Activated CD4-positive, alpha-beta T cell treated with anti-CD3 and anti-CD28 coated beads, Interleukin-2, amount 50 U/mL, for 48 hours (primary cell): ENCODE results near the gene PIBF1.
"Not testable (repeated sequence)": the region's sequence is repeated elsewhere in the genome, so short reads cannot be mapped to it uniquely, and the experiment has no call there.

Source experiments
- DNase-seq, 2 experiments: peaks; one replicate each; pipeline ENCODE4 v3.0.0-alpha.2; 2020

The PIBF1 gene

DNA sequence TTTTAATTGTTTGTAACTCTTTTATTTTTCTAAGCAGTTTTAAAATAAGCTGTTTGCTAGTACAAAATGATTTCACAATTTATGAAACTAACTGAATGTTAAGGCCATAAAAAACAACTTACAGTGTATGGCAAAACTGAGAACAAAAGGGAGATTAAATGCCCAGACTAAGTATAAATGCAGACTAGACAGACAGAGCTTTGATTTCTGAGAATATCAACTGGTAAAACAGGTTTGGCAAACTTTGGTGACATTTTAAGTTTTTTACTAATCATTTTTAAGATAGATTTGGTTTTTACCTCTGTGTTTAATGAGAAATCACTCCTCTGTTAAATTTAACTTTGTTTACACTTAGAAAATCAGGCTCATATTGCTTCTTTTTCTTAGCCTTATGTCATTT lies 149.4 kb downstream of the PIBF1 start:
- DNase-seq, result no peak

DNA sequence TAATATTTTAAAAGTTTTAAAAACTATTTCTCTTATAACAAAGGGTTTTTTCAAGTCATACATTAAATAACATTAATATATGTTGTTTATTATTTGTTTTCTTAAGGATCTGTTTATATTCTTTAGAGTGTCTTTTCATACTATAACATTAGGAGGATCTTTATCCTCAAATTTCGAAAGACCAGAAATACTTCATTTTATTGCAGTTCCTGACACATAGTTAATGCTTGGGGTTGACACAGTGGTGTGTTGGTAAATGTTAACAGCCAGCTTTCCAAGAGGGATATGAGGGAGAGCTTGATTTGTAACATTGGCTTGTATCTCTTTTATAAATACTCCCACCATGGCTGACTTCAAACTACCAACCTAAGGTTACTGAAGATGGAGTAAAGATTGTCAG lies 150.3 kb downstream of the PIBF1 start:
- DNase-seq, result no peak

DNA sequence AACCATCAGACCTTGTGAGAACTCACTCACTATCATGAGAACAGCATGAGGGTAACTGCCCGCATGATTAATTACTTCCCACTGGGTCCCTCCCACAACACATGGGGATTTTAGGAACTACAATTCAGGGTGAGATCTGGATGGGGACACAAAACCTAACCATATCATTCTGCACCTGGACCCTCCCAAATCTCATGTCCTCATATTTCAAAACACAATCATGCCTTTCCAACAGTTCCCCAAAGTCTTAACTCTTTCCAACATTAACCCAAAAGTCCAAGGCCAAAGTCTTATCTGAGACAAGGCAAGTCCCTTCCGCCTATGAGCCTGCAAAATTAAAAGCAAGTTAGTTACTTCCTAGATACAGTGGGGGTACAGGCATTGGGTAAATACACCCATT lies 164.3 kb downstream of the PIBF1 start:
- not testable (repeated sequence) for DNase-seq

DNA sequence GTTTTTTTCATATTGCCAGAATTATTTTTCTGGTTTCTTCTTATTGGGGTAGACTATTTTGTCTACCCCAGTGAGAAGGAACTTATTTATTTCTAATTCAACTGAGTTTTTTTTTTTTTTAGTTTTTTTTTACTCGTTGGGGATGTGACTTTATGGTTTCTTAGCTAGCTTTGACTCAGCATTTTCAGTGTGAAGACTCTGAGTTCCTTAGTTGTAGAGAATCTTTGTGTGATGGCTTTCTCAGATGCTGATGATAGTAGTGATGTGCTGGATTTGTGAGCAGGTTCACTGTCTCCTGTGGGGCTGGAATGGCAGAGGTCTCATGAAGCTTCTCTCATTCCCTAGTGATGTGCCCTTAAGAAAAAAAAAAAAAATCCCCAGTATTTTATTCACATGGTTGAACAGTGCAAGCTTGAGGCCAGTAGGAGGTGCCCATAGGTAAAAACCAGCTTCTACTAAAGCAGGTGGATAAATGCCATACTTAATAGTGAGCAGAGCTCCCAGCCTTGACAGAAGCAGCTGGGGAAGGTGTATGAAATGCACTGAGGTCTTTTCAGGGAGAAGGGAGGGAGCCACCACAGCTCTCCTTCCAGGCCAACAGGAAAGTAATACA lies 170.7 kb downstream of the PIBF1 start:
- no peak for DNase-seq

DNA sequence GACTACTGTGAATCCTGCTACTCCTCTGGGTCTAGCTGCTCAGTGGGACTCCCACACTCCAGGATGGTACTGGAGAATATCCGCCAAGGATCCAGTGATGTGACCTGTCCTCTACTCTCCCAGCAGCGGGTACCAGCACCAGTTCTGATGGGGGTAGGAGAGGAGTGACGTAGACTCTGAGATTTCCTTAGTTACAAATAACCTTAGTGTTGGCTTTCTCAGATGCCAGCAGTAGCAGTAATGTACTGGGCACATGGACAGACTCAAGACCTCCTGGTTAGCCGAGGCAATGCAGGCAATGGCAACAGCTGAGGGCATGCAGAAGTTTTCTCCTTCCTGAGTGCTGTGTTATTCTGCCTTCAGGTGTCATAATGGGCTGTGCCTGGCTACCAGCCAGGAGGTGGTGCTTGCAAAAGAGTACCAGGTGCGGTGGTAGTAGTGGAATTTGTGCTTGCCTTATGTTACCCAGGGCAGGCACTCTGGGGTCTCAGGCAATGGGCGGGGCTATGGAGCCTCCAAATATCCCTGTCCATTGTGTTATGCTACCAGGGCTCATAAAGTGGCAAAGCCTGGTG lies 171.5 kb downstream of the PIBF1 start:
- no peak for DNase-seq

DNA sequence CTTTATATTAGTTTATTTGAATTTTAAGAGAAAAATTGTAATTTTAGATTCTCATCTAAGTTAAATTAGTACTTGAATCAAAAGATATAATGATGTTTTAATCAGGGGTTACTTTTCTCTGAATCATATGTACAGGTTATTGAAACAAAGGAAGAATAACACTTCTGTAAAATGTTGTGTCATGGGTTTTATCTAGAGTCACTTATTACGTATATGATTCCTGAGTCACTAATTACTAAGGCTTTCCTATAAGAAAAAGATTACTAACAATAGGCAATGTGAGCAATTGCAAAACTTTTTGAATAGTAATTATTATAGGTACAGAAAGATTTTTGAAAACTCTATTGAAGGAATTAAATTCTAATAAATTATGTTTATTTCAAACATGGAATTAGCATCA lies 177.7 kb downstream of the PIBF1 start:
- DNase-seq, result no peak

DNA sequence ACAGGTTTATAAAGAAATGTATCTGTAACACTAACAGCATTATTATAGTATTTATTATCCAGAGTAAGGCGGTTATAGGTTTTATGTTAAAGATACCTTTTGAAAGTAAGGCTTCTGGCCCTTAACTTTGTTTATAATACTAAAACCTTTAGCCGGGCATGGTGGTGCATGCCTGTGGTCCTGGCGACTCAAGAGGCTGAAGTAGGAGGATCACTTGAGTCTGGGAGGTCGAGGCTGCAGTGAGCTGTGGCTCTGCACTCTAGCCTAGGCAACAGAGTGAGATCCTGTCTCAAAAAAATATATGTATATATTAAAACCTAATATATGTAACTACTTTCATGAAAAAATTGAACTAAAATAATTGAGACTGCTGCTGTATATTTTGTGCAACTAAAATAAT lies 178.2 kb downstream of the PIBF1 start:
- DNase-seq, result no peak

DNA sequence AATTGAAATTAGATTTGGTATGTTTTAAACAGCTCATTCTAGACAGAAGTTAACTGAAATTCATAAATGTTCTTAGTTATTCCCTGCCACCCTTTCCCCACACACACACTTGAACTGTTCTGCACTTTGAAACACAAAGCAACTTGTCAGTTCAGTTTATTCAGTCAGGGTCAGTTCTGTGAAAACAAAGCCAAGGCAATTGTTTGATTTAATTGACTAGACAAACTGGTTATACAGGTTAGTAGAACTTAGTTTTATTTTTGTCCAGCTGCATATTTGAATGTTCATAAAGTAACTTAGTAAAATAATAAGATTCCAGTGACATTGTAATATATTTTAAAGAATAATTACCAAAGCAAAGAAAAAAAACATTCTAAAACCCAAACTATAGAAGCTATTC lies 178.6 kb downstream of the PIBF1 start:
- no peak for DNase-seq

DNA sequence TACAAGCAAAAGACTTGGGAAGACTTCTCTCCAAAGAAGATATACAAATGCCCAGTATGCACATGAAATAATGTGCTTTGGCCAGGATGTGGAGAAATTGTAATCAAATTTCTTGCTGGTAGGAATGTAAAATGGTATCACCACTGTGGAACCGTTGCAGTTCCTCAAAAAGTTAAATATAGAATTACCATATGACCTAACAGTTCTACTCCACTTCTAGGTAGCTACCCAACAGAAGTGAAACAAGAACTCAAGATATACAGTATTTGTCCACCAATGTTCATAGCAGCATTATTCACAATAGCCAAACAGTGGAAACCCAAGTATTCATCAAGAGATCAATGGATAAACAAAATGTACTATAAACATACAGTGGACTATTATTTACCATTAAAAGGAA lies 181.8 kb downstream of the PIBF1 start:
- DNase-seq, result no peak

DNA sequence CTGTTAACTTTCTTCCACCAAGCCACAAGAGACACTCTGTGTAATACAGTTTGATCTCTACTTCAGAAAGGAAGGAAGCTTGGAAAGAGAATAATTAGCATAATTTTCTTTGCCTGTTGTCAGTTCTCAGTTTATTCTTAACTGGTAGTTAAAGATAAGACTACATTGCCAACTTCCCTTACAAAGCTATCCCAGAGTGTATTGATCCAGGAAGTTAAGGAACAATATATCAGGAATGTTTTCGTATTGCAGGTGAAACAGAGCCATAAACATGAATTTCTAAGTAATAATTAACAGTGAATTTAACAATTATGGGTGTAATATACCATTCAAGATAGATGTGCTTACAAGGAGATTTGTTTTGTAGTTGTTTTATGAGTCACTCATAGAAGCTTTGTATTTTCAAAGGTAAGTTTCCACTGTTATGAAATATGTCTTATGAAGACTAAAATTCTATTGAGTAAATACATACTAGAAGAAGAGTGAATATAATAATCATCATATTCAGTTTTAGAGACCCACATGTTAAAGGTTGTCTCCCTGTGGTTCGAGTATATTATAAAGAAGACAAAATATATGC lies 188.5 kb downstream of the PIBF1 start:
- DNase-seq, result no peak

DNA sequence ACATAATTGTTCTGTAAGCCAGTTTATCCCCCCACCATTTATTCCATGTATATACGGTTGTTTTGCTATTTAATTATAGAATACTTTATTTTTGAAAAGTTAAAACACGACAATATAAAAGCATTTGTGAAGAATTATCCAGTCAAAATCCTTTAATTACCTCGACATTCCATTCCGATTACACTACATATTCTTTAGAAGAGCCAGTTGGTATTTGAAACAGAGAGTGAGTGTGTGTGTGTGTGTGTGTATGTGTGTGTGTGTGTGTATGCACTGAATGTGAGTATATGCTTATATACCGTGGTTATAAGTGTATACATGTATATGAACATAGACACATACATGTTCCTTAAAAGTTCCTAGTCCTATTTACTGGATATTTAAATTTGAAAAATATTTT lies 189.0 kb downstream of the PIBF1 start:
- DNase-seq, result no peak

DNA sequence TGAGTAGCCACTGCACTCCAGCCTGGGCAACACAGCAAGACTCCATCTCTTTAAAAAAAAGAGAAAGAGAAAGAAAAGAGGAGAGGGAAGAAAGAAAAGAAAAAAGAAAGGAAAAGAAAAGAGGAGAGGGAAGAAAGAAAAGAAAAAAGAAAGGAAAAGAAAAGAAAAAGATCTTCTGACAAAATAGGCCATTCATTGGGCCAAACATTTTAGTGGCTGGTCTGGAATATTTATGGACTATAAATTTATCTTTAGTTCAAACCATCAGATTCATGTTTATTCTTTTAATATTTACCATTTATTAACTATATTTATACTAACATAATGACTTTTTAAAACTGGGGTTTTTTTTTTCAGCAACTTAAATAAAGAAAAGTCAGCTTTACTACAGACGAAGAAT lies 191.3 kb downstream of the PIBF1 start:
- DNase-seq, result no peak

DNA sequence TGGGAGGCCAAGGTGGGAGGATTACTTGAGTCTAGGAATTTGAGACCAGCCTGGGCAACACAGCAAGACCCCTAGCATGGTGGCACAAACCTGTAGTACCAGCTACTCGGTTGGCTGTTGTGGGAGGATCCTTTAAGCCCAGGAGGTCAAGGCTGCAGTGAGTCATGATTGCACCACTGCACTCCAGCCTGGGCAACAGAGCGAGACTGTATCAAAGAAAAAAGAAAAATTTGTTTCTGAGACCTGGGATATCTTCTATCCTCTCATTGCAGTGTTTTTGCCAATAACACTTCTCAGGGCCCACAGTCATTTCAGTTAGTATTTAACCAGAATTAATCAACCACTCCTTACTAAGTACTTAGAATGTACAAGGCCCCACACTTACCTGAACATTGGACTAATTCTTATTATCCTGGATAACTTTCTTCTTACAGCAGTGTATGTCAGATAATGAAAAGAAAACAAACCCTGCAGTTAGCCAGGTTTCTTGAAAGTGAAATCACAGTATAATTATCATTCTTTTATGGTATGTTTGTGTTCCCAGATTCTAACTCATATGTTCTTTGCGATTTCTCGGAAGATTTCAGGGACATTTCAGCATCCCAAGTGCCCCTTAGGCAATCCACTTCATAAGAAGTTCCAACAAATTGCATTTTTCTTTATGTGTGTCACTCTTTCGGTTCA lies 201.3 kb downstream of the PIBF1 start:
- no peak for DNase-seq

DNA sequence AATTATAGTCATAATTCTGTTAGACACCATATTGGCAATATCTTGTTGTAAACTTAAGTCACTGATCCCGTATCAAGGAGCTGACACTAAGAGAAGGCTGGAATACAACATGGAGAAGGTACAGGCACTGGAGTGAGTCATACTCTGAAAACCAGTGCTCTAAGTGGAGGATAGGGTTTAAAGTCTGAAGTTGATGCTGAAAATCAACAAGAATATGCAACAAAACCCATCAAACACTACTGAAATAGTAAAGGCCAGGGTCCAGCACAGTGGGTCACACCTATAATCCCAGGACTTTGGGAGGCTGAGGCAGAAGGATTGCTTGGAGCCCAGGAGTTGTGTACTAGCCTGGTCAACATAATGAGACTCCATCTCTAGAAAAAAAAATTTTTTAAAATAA lies 203.7 kb downstream of the PIBF1 start:
- no peak for DNase-seq

DNA sequence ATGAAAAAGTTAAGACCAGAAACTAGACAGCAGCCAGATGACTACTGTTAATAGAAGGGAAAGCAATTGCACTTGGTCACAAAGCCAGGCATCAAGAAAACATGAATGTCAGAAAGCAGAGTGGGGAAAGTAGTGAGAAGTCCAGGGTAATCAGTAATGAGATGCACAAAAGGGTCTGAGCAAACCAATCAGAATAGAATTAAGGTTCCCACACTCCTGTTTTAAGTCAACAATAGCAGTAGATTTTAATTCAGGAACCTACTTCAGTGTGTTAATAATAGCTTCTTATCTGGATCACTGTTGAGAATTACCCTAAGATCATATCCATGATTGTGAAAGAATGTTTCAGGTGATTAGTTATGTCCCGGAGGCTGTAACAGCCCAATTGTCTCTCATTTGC lies 204.3 kb downstream of the PIBF1 start:
- no peak for DNase-seq

DNA sequence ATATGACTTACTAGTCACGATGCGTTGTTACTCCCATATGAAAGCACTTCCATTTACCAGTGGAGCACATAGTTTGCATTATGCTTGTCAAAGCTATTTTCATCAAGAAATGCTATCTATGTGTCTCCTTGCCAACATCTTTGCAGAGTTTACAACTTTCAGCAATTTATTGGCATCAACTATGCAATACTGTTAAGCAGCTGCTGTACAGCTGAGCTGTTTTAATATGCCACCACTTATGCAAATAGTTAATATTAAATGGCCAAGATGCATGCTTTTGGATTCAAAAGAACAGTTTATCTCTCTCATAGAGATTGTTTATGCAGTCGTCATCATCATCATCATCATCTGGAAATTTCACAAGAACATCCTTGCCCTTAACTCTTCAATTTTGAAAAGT lies 209.0 kb downstream of the PIBF1 start:
- no peak for DNase-seq

DNA sequence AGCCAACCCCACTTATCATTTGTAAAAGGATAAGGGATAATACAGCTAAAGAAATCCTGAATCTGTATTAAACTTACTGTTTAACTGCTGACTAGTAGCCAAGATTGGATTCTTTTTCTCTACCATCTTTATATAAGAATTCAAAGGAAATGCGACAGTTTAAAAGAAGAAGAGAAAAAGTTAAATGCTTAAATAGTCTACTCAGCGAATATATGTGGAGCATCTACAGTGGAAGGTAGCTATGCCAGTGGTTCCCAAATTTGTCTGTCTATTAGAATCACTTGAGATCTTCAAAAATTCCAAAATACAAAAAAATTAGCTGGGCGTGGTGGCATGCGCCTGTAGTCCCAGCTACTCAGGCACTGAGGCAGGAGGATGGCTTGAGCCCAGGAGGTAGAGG lies 216.1 kb downstream of the PIBF1 start:
- DNase-seq, result no peak

DNA sequence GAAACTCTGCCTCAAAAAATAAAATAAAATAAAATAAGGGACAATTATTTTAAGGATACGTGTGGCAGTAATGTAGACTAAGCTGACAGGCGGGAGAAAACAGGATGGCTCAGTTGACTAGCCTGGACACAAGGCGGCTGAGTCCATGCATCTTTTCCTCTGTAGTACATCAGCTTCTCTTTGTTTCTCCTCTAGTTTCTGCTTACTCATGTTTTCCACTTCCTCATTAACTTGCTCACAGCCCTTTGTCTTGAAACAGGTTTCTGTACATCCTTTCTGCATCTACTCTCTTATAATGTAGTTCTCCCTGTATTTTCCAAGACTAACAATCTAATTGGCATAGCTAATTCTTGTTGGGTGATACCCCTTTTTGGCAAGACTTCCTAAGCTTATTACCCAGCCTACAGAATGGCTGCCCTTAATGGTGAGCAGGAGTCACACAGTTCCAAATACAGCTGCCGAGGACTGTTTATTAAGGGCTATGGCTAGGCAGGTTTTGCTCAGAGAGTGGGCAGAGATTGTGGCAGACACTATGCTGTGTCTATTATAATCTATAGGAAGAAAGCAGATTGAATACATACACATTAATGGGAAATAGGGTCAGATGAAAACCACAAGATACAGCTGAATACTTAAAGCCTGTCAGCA lies 218.2 kb downstream of the PIBF1 start:
- DNase-seq, result no peak

DNA sequence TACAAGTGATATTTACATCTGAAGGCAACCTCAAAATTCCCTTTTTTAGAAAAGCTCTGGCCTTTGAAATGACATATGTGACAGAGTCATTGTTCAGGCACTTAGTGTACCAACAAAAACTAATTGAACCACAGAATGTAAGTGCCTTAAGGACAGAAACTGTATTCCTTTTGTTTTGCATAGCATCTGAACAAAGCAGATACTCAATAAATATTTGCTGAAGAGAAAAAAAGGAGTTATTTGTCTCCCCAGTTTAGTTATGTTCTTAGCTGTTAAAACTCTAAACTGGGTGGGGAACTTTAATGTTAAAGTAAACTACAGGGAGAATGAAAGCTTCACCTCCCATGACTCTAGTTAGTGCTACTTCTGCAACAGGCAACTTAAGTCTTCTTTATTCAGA lies 220.0 kb downstream of the PIBF1 start:
- no peak for DNase-seq

DNA sequence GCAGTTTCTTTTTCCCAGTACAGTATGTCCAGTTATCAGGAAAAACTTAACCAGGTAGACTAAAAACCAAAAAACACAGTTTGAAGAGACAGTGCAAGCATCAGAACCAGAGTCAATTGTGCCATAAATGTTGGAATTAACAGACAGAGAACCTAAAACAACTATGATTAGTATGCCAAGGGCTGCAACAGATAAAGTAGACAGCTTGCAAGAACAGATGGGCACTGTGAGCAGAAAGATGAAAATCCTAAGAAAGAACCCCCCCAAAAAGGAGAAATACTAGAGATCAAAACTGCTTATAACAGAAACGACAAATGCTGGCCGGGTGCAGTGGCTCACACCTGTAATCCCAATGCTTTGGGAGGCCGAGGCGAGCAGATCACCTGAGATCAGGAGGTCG lies 229.8 kb downstream of the PIBF1 start:
- DNase-seq, result no peak

DNA sequence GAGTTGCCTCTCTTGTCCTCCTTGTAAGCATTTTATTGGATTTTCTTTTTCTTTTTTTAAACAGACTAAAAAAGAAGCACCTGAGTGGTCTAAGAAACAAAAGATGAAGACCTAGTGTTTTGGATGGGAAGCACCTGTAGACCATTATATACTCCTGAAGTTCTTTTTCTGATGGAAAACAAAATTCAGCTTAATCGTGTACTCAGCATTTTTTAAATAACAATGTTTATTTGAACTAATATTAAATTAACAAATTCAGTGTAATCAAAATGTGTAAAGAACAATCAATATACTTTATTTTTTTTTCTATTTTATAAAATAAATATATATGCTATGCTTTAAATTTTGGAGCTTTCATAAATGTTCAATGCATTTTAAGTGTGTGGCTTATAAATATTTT lies 233.9 kb downstream of the PIBF1 start:
- DNase-seq, result no peak

DNA sequence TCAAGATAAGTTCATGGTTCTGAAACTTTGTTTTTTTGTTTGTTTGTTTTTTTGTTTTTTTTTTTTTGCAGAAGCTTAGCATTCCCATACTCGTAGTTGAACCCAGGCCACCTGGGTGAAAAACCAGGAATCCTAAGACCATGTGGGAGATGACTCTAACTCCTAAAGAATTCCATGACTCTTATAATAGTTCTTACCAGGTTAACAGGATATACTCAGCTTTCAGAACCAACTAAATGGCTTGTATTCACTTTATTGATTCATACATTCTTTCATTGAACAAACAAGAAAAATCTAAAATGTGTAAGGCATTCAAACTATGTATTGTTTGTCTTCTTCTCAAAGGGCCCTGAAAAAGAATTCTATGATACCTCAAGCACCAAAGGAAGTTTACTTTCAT lies 236.4 kb downstream of the PIBF1 start:
- DNase-seq, result no peak

DNA sequence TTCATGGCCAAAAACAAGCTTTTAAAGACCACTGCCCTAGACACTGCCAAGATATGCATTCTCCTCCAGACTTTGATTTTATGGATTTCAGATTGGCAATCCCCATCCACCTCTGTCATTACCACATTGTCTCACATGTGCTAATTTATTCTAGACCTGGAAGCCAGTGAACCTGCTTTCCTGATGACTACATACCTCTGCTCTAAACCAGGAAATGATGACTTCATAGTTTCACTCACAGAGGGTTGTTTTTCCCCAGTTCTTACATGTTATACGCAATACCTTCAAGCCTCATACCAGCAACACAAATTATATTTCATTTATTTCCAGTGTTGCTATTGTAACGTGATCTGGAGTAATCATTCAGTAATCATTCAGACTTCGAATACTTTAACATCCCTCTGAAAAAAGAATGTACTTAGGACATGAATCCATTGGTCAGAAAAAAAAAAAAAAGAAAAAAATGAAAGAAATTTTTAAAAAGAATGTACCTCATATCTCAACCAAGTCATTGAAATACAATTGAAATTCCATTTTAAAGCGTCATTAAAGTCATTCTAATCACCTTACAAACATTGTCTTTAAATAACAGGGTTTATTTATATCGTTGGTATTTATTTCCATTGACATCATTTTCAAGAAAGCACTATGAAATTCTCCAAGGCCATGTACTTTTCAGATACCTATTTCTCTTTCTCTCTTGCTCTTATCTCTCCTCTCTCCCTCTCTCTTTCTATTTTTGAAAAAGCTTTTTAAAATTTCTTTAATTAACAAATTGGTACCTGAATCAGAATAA lies 243.5 kb downstream of the PIBF1 start:
- DNase-seq, result no peak
